HL-60/S4 (cell line): ENCODE results near the gene CLRN3.

Experiments
- in situ Hi-C: fragments of 300-500 bp; cut with MboI; formaldehyde crosslinking; loops from 2 replicates; pipeline ENCODE4 v1.14.3; 2022; ENCODE audit warnings: low sequenced_read_pairs

Gene CLRN3

DNA sequence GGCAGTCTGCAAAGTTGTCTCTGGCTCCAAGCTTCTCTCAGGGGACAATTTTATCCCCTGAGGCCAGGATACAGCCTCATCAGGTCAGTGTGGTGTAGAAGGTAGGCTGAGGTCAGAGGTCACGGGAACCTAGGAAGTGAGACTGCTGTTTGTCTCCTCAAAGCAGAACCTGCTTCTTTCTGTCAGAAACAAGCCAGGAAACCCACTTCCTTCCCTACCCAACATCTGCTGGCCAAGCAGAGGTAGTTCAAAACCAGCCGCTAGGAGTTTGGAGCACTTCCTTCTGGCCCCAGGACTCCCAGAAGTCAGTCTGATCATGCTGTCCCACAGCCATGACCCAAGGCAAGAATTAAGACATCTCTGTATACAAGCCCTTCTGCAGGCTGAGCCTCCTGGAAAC is 12.2 kb downstream of the CLRN3 start:
- in situ Hi-C loops = no loop called here

- in situ Hi-C loops = no loop called here
These were observed 14.2 kb downstream of the CLRN3 start for GRCh38 chr10:127878475-127879055.

- in situ Hi-C loops = no loop called here
These were observed 15.0 kb downstream of the CLRN3 start for GRCh38 chr10:127877699-127878098.

- in situ Hi-C loops = no loop called here
These were observed 15.6 kb downstream of the CLRN3 start for GRCh38 chr10:127877116-127877515.

- in situ Hi-C loops = no loop called here
These were observed 16.8 kb downstream of the CLRN3 start for GRCh38 chr10:127875916-127876315.

- in situ Hi-C loops = no loop called here
These were observed 17.3 kb downstream of the CLRN3 start for GRCh38 chr10:127875449-127875765.

DNA sequence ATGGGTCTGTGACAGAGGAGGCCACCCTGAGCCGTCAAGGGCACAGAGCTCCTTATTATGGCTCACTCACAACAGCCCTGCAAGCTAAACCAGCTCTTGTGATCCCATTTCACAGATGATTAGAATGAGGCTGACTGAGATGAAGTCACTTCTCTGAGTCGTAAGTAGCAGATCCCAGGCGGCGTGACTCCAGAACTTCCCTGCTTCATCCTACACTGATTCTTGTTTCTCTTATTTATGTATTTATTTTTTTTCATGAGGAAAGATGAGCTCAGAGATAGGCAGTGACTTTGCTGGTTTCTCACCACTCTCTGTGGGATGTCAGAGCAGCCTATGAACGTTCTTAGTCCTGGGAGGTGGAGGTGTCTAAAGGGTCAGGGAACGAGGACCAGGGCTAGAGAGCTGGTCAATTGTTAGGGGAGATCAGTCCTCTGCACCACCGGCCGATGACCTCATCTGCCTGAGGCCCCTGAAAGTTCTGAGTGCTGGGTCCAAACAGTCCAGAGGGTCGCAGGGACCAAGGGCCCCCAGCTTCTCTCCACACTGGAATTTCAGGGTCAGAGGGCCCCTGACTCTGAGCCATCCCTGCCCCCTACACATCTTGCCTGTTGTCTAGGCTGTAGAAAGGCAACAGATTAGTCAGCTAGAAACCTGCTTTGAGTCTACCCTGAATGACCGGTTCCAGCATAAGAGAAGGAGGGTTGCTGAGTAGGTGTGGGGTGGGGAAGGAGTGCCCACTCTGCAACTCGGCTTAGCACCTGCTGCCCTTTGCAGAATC is 17.9 kb downstream of the CLRN3 start:
- in situ Hi-C loops = no loop called here

DNA sequence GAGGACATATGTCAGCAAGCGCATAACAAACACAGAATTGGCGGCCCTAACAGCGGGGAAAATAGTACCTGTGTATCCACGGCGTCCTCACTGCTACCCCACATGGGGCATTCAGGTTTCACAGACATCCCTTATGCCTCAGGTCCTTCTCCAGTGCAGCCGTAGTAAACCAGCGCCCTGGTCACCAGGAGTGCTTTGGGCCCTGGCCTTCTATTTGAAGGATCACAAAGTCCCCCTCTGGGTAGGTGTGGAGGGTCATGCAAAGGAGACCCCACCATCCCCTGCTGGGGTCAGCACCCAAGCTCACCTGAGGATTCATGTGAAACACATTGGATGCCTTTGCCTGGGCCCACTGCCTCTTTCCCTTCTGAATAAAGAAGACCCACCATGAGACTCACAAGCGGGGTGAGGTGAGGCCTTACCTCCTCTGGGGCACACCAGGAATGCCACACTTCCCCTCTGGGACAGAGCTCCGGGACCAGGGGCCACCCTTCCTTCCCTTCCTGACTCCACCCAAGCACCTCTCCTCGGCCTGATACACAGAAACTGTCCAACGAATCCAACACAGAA is 18.8 kb downstream of the CLRN3 start:
- in situ Hi-C loops = no loop called here

- in situ Hi-C loops = no loop called here
These were observed 19.7 kb downstream of the CLRN3 start for GRCh38 chr10:127872871-127873600.

DNA sequence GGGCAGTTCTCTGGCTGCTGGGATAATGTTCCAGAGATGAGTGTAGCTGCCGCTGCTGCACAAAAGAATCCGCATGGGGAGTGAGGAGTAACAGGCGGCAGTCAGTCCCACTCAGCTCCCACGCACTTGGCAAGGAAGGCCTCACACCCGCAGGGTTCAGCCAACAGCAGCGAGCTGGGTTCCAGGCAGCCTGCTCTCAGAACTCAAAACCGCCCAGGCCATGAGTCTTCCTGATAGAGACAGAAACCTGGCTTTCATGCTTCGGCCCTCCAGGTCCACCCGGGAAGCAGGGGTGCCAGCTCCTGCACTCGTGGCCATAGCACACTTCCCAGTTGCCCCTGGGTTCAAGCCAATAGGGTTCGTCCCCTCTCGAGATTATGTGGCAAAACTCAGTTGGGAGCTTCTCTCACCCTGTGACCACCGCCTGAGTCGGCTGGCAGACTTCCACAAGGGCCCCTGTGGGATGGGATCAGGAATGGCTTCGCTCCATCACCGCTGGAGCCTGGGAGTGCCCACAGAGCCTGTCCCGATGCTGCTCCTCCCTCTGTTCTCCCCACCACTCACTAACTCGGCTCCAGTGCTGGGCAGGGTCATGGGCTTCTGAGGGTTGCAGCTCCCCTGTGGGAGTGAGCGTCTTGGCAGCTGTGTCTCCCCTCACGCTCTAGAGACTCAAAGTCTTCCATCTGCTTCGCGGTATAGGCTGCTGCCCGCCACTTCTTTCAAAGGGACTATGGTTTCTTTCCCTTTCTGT is 20.6 kb downstream of the CLRN3 start:
- in situ Hi-C loops = no loop called here

DNA sequence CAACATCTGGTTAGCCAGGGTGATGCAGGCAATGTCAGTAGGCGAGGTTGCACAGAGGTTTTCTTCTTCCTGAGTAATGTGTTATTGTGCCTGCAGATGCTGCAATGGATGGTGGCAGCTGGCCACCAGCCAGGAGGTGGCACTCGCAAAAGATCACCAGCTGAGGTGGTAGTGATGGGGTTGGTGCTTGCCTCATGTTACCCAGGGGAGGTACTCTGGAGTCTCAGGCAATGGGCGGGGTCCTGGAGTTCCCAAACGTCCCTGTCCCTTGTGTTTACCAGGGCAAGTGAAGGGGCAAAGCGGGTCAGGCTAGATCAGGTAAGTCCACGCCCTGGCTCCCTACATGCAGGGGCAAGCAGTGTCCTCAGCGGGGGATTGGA is 21.1 kb downstream of the CLRN3 start:
- in situ Hi-C loops = no loop called here

- in situ Hi-C loops = no loop called here
These were observed 23.4 kb downstream of the CLRN3 start for GRCh38 chr10:127869329-127869728.

- in situ Hi-C loops = no loop called here
These were observed 24.9 kb downstream of the CLRN3 start for GRCh38 chr10:127867805-127868204.

DNA sequence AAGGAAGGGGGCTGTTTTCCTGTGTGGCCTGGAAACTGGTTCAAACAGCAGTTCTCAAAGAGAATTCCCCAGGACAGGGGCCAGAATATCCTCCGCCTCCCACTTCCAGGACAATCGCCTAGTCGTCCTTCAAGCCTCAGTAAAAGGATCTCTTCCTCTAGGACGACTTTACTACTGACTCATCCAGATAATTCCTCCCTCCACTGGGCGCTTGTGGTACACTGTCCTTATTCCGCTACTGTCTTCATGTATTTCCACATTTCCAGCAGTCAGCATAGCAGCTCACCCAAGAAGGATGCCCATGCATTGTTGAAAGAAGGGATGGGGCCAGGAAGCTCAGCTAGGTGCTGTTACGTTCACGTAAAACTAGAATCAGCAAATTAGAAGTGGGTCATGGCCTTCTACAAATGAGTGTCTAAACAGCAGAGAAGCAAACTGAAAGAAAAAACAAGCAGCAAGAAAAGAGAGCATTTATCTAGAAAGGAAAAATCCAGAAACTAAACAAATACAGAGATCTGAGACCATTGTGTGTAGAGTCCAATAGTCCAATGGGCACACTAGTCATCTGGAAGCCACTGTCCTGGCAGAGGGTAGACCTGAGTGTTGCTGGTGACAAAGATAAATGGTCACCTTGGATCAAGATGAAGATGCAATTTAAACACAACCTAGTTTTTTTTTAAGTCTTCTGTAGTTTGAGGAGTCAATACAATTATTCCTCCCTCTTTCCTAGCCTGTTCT is 26.3 kb downstream of the CLRN3 start:
- in situ Hi-C loops = no loop called here

GRCh38 chr10:127863231-127863825 is 29.4 kb downstream of the CLRN3 start:
- in situ Hi-C loops = no loop called here

DNA sequence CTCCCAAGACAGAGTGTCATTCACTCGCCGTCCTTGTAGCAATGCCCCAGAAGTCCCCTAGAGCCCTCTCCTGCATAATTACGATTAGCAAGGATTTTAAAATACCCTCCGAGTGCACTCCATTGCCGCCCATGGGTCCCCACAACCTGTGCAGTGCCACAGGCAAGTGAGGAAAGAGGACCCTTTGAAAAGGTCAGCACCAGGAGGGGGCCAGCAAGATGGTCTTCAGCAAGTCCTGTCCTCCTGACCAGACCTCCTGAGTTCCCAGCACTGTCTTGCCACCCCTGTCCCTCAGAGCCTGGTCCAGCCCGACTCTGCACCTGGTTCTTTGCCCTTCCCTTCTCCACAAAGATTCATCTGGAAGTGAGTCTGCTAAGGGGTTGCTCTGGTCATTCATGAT is 32.1 kb downstream of the CLRN3 start:
- in situ Hi-C loops = no loop called here

- in situ Hi-C loops = no loop called here
These were observed 36.8 kb downstream of the CLRN3 start for GRCh38 chr10:127855976-127856375.

DNA sequence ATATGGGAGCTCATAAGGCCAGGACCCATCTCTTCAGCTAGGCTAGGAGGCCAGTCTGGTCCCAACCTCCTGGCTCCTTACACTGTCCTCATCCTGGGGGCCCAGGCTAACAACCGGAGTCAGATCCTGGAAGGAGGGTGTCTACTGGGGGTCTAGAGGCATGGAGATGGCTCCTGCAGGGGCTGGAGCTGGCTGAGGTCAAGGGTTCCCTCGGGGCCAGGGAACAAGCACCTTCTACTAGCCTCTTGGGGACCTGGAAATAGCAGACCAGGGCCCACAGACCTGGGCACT is 37.2 kb downstream of the CLRN3 start:
- in situ Hi-C loops = no loop called here

GRCh38 chr10:127854769-127855590 is 37.8 kb downstream of the CLRN3 start:
- in situ Hi-C loops = no loop called here
